KOPT-K1 (cell line): ENCODE results near the gene ACD.

Source experiments
- H3K27ac ChIP-seq: fragments of 200-600 bp; sonication (generic); 2 replicates; pipeline ENCODE4 v1.5.1; 2016; ENCODE audit warnings: antibody characterized with exemption, mild to moderate bottlenecking, low read depth, low read length; ENCODE audit not compliant: poor library complexity, severe bottlenecking
- H3K36me3 ChIP-seq: fragments of 200-600 bp; sonication (generic); 2 replicates; pipeline ENCODE4 v1.5.1; 2017; ENCODE audit warnings: antibody characterized with exemption, mild to moderate bottlenecking, low read length, moderate library complexity; ENCODE audit not compliant: insufficient read depth
- H3K9me3 ChIP-seq: fragments of 200-600 bp; sonication (generic); 2 replicates; pipeline ENCODE4 v1.5.1; 2017; ENCODE audit warnings: antibody characterized with exemption, low read length, mild to moderate bottlenecking; ENCODE audit not compliant: insufficient read depth, poor library complexity, severe bottlenecking

ACD gene

DNA sequence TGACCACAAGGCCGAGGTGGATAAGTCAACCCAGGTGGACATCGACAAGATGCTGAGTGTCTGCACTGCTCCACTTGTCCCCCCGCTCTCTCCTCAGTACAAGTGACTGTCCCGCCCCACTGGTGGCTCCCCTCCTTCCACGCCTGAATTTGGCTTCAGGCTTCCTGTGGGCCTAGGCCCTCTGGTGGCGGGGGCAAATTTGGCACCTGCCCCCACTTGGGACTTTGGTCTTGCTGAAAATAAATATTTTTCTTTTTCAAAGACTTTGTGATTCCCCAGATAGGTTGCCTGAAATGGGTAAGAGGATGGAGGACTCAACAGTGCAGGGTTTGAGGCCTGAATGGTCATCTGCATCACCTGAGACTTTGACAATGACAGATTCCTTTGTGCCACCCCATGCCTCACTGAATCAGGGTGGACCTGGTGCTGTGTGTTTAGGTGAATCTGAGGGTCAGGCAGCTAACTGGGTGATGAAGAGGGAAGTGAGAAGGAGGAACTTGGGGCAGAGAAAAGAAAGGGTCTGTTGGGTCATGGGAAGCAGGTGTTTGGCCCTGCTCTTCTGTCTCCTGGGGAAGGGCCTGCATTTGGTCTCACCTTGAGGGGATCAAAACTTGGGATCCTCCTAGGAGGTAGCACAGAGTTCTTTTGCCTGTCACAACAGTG, 8.6 kb upstream of the ACD start:
- H3K36me3 ChIP-seq = no peaks in the 10 kb centered on the region
- H3K27ac ChIP-seq = no peak overlapping the region
- H3K9me3 ChIP-seq = no peaks in the 10 kb centered on the region

DNA sequence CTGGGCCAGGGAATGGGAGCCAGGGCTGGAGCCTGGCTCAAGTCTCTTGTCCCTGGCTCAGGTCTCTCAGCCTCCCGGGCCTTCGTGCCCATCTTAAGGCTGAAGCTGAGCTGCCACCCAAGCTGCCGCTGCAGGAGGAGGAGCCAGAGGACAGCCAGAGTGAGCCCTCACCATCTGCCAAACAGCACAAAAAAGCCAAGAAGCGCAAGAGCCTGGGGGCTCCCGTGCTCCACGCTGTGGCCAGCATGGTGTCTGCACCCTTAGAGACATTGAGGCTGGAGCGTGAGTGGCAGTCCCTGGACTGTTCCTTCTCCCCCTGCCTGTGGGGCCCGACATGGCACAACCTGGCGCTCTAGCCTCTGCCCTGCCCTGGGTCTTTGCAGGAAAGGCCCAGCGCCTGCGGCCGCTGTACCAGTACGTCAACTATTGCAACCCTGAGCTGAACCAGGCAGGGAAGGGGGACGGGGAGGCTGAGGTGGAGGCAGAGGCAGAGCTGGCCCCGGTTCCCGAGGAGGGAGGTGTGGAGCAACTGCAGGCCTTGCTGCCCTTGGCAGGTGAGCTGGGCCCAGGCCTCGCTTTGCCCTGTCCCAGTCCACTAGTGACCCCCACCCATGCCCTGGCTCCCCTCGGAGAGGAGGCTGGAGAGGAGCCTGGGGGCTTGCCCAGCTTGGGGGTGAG, 7.9 kb upstream of the ACD start:
- Histone ChIP-seq H3K9me3 (no peaks in the 10 kb centered on the region), H3K36me3 (0 out of 2 replicates have a peak, but pooled peaks cover under 1% of the 10 kb centered on the region), H3K27ac (peak overlapping the region; percentile 52)

DNA sequence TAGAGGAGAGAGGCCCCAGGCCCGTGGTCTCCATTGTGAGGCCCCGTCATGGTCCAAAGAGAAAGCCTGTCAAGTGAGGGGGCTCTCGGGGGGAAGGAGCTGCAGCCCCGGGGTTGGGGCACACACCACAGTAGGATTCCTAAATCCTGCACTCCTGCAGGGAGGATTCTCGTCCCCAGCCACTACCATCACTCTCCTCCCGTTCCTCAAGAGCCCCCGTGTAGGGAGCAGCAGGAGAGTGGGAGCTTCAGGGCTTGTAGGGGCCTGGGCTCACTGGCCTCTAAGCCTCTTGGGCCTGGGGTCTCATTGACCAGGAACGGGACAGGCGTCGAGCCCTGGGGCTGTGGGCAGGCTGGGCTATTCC, 7.4 kb upstream of the ACD start:
- H3K27ac ChIP-seq = peak overlapping the region; percentile 52
- 0 out of 2 replicates have a peak, but pooled peaks cover 6% of the 10 kb centered on the region for H3K36me3 ChIP-seq

DNA sequence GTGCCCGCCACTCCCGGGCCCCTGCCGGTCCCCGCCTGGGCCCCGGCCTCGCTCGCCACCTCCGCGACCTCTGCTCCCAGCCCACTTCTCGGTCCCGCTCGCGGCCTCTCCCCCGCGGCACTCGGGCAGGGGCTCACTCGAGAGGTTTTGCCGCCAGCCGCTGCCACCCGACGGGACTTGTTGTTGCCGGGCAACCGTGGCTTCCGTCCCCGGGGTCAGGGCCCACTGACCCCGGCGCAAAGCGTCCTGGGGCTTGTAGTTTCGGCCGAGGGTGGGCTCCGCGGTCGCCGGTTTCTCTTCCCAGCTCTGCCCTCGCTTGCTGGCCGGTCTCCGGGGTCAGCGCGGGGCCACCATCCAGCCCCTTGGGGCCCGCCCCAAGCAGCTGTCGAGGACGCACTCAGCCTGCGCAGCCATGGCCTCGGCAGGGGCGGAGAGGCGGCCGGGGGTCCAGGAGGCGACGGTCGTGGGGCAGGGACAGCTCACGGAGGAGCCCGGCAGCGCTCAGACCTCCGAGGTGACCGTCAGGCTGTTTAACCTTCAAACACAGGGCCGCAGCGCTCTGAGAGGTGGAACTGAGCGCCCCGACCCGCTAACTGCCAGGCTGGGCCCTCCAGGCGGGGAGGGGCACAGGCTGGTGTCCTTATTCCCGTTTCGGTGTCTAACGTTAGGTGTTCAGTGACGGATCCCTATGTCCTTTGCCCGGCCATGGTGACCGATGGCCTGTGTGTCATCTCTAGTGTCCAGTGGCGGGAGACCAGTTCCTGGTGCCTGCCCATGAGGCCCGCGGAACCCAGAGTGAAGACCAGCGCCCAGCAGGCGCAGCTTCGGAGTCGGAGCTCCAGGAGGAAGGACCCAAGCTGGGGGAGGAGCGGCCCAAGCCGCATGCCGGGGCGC, 6.7 kb upstream of the ACD start, which contains the start of the genes C16orf86 and ENKD1:
Gene C16orf86 (plus strand): TSS at position 256 of the 894 bp plus-strand sequence. CDS start 157 bp downstream, at position 413.
Gene ENKD1 (minus strand): TSS at position 192 of the 894 bp plus-strand sequence. CDS start 308 bp downstream, outside the sequence.
- Histone ChIP-seq H3K36me3 (0 out of 2 replicates have a peak, but pooled peaks cover 6% of the 10 kb centered on the region), H3K9me3 (no peaks in the 10 kb centered on the region), H3K27ac (peak within 1 kb of the TSS; percentile 52)

More for the DNA sequence above, 7.4 kb upstream of the ACD start:
- no peaks in the 10 kb centered on the region for H3K9me3 ChIP-seq

DNA sequence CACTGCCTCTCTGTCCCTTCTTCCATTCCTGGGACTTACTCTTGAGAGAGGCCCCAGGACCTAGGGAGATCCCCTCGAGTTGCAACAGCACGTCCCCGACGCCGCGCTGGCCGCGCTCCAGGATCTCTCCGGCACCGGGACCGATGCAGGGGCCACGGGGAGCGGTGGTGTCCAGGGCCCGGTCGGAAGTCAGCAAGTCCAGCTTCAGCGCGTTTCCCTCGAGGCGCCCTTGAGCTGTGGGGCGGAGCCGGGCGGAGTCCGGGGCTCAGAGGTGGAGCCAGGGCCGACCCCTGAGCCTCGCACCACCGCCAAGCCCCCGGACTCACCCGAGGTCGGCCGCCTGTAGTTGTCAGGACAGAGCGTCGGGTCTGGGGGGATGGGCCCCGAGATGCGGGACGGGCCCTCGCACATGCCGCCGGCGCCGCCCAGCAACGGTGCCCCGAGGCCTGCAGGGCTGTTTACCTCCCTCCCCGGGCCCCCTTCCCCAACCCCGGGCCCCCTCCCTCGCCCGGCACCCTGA, 6.0 kb upstream of the ACD start:
- Histone ChIP-seq H3K27ac (peak overlapping the region; percentile 52), H3K36me3 (0 out of 2 replicates have a peak, but pooled peaks cover 6% of the 10 kb centered on the region), H3K9me3 (no peaks in the 10 kb centered on the region)

DNA sequence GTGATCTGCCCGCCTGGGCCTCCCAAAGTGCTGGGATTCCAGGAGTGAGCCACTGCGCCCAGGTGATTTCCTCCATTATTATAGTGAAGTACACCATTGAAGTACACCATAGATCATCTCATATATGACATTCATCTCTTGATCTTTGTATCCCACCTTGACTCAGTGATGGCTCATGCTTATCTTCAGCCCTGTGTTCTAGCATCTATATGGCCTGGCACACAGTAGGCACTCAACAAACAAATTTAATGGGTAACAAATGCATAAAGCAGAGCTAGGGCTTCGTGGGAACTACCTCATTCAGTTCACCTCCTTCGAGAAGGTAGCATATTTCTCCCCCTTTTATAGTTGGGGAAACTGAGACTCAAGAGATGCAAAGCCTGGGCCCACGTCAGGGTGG, 5.5 kb upstream of the ACD start:
- 0 out of 2 replicates have a peak, but pooled peaks cover 6% of the 10 kb centered on the region for H3K36me3 ChIP-seq
- H3K27ac ChIP-seq = no peak overlapping the region

DNA sequence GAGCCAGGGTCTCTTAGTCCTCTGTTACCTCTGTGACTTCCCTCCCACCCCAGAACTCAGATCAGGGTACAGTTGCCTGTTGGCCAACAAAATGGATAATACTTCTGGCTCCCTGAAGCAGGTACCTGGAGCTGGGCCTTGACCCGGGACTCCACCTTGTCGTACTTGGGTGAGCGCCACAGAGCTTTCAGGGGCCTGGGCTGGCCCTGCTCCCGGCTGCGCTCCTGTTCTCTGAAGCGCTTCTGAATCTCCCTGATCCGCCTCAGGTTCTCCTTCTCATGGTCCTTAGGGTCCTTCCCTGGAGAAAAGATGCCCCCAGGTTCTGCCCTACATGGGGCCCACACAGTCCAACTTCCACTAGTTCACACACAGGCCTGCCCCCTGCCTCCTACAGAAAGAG, 4.8 kb upstream of the ACD start:
- 0 out of 2 replicates have a peak, but pooled peaks cover 6% of the 10 kb centered on the region for H3K36me3 ChIP-seq
- no peaks in the 10 kb centered on the region for H3K9me3 ChIP-seq
- H3K27ac ChIP-seq = no peak overlapping the region

More for the DNA sequence above, 5.5 kb upstream of the ACD start:
- H3K9me3 ChIP-seq = no peaks in the 10 kb centered on the region

DNA sequence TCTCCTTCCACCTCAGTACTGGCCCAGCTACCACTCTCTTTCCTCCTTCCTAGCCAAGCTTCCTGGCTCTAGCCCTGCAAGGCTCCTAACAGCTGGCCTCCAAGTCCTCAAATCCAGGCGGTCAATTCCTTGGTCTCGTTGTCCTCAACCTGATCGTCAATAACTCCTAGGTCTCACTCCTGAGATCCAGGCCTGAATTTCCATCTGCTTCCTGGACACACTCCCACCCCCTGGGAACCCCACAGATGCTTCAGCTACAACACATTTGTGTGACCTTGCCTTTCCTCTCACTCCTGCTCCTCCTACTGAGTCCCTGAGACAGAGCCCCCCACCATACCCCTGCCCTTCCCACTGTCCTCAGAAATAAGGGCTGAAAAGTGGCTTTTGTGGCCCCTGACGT, 4.2 kb upstream of the ACD start:
- 0 out of 2 replicates have a peak, but pooled peaks cover 6% of the 10 kb centered on the region for H3K36me3 ChIP-seq
- H3K27ac ChIP-seq = no peak overlapping the region
- no peaks in the 10 kb centered on the region for H3K9me3 ChIP-seq

DNA sequence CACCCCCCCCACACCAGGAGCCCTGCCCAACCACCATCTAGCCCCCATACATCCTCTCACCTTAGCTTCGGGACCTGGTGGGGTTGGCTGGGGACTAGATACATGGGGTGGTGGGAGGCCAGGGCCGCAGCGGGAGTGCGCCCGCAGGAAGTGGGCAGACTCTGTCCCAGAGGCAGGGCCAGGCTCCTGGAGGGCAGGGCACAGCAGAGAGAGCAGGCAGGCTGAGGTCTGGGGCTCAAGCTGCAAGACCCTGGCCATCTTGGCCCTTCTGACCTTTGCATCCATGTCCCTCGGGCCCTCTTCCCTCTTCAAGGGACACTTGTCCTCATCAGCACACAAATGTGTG, 3.8 kb upstream of the ACD start:
- peaks cover 9% of the 10 kb centered on the region for H3K36me3 ChIP-seq
- H3K27ac ChIP-seq = no peak overlapping the region
- H3K9me3 ChIP-seq = no peaks in the 10 kb centered on the region

DNA sequence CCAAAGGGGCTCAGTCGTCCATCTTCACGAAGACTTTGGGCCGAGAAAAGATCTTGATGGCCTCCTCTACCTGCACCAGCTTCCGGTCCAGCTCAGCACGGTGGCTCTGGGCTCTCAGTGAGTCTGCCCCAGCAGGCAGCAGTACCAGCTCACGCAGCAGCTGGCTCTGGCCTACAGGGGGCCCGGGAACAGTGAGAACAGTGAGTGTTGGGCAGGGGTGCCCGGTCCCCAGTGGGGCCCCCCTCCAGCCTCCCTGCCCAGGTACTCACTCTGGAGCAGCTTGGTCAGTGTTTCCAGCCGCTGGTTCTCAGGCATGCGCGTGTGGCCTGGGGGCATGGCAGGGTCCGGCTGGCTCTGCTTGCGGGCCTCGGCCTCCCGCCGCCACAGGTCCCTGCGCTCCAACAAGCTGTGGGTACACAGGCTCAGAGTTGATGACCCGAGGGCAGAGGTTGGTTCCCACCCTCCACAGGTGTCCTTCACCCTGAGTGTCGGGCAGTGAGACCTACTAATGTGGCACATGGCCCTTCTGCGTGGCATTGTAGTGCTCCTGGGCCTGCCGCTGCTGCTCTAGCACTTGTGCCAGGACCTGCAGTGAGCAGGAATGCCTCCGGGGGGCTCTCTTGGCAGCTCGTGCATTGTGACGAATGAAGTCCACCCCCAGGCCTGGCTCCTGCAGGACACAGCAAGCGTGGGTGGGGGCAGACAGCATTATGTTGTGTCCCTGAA, 3.3 kb upstream of the ACD start:
- no peaks in the 10 kb centered on the region for H3K9me3 ChIP-seq

DNA sequence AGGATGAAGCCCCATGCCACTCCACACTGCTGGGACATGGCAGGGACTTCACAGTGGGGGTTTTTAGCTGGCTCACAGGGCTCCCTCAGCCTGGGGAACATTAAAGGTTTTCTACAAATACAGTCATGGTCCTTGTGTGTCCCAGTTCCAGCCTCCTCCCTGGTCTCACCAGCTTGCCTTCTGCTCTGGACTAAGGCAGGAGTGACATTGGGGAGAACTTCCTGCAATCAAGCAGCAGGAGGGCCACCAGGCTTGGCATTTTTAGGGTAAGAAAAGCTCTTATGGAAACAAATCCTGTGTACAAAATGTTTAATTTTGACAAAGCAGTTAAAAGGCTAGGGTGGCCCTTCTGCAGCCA, 2.6 kb upstream of the ACD start:
- H3K36me3 ChIP-seq = peaks cover 21% of the 10 kb centered on the region
- no peak overlapping the region for H3K27ac ChIP-seq
- no peaks in the 10 kb centered on the region for H3K9me3 ChIP-seq

More for the DNA sequence above, 3.3 kb upstream of the ACD start:
- Histone ChIP-seq H3K36me3 (peaks cover 15% of the 10 kb centered on the region), H3K27ac (no peak overlapping the region)

DNA sequence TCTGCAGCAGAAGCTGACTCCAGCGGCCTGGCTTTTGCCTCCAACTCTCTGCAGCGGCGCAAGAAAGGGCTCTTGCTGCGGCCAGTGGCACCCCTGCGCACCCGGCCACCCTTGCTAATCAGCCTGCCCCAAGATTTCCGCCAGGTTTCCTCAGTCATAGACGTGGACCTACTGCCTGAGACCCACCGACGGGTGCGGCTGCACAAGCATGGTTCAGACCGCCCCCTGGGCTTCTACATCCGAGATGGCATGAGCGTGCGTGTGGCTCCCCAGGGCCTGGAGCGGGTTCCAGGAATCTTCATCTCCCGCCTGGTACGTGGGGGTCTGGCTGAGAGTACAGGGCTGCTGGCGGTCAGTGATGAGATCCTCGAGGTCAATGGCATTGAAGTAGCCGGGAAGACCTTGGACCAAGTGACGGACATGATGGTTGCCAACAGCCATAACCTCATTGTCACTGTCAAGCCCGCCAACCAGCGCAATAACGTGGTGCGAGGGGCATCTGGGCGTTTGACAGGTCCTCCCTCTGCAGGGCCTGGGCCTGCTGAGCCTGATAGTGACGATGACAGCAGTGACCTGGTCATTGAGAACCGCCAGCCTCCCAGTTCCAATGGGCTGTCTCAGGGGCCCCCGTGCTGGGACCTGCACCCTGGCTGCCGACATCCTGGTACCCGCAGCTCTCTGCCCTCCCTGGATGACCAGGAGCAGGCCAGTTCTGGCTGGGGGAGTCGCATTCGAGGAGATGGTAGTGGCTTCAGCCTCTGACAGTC, 2.0 kb upstream of the ACD start:
- Histone ChIP-seq H3K27ac (no peak overlapping the region), H3K9me3 (no peaks in the 10 kb centered on the region), H3K36me3 (peaks cover 27% of the 10 kb centered on the region)

DNA sequence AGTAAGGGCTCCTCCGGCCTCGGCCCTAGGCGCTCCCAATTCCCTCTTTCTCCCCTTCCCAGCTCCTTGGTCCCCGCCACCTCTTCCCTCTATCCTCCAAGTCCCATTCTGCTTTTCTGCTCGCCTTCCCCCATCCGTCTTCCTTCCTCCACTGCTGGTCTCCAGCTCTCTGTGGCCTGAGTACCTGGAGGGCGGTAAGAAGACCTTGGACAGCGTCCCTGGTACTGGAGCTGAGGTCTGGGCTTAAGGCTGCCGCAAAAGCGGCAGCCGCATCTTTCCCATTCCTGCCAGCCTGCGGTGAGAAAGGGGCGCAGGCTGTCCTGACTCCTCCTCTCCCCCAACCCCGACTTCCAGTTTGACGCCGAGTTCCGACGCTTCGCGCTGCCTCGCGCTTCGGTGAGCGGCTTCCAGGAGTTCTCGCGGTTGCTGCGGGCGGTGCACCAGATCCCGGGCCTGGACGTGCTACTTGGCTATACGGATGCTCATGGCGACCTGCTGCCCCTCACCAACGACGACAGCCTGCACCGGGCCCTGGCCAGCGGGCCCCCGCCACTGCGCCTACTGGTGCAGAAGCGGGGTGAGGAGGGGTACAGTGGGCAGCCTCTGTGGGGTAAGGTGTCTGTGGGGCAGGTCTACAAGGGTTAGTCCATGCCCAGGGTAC, 1.2 kb upstream of the ACD start:
- Histone ChIP-seq H3K27ac (peak overlapping the region; percentile 74), H3K9me3 (no peaks in the 10 kb centered on the region), H3K36me3 (peaks cover 35% of the 10 kb centered on the region)
